Stimulated activated CD4-positive, alpha-beta T cell treated with anti-CD3 and anti-CD28 coated beads, Interleukin-15, amount 100 ng/mL, for 24 hours (primary cell): ENCODE data around the gene CCDC6.
"Not testable (repeated sequence)": the region's sequence is repeated elsewhere in the genome, so short reads cannot be mapped to it uniquely, and the experiment has no call there.

Experiments used
- DNase-seq: peaks from one replicate; pipeline ENCODE4 v3.0.0-alpha.2; 2020

Gene CCDC6

DNA sequence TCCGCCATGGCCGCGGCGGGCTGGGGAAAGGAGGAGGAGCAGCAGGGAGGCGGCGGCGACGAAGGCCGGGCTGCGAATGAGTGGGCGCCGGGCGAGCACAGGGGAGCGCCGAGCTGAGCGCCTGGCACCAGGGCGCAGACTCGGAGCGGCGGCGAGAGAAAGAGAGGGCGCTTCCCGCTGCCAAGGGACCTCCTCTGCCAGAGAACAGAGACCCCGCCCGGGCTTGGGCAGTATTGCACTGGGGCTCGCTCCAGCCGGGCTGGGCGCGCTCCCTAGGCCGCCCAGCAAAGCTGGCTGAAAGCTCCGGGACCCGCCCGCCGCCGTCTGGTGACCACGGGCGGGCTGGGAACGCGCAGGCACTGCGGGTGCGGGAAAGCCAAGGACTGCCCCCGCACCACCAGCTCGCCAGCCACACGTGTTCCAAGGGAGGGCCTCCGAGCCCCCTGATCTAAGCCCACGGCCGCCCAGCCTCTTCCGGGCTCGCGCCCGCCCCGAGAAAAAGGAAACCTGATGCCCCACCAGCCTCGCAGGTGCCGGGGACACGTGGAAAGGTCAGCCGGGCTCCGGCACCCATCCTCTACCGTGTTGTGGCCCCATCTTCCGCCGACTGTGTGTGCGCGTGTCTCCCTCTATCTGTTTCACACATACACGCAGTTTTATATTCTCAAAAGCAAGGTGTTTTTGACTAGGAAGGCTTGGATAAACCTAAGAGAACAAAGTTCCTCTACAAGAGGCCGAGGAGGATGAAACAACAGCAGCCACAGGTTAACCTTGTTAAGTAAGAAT is at the start of gene CCDC6:
Gene CCDC6 (minus strand): TSS at position 140 of the 786 bp plus-strand sequence. CDS start 132 bp downstream, at position 8.
- peak; percentile 95 for DNase-seq

DNA sequence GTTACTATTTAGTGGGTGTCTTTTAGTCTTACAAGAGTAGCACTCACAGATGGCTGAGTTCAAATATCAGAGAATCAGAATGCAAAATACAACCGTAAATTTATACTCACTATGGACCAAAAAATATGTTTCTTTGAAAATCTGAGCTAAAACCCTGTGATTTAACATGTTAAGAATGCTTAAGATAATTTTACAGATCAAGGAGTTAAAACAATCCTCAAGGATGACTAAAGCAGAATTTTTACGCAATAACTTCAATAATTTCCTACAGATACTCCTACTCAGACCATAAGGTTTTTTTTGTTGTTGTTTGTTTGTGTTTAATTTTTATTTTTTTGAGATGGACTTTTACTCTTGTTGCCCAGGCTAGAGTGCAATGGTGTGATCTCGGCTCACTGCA is 47.9 kb upstream of the CCDC6 start:
- no peak for DNase-seq

- not testable (repeated sequence) for DNase-seq
Measured at GRCh38 chr10:59953711-59954110, 47.4 kb upstream of the CCDC6 start.

DNA sequence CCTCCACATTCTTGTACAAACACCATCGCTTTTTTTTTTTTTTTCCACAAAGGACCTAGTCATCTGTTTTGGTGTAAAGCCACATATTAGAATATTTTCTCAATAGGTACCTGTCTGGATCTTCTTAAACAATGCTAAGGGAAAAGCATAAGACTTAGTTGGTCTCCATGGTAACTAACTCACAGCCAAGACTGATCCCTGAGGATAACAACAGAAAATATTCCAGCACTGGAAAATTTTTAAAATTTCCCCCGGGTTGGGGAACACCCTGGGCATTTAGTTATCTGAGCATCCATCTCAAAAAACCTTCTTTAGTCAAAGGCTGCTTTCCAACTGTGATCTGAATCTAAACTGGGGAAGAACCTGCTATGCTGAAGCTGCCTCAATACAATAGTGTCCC is 43.7 kb upstream of the CCDC6 start:
- DNase-seq, result no peak

GRCh38 chr10:59949608-59950007 is 43.3 kb upstream of the CCDC6 start:
- no peak for DNase-seq

DNA sequence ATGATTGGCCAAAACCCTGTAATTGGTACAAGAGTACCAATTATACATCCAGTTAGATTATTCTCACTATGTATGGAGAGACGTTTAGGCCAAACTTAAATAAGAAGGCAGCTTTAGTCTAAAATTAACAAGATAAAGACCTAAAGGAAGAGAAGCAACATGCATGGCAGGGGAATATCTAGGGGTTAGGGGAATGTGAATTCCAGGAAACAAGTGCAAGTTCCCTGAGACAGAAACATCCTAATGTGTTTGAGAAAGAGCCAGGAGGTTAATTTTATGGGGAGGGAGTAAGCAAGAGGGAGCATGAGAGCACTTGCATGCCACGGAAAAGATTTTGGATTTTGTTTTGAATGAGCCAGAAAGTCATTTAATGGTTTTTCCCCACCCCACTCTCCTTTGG is 39.6 kb upstream of the CCDC6 start:
- DNase-seq, result no peak

- DNase-seq, result no peak
Measured at GRCh38 chr10:59945590-59945989, 39.2 kb upstream of the CCDC6 start.

GRCh38 chr10:59944339-59944935 is 38.1 kb upstream of the CCDC6 start:
- no peak for DNase-seq

GRCh38 chr10:59942556-59942955 is 36.2 kb upstream of the CCDC6 start:
- DNase-seq, result no peak

DNA sequence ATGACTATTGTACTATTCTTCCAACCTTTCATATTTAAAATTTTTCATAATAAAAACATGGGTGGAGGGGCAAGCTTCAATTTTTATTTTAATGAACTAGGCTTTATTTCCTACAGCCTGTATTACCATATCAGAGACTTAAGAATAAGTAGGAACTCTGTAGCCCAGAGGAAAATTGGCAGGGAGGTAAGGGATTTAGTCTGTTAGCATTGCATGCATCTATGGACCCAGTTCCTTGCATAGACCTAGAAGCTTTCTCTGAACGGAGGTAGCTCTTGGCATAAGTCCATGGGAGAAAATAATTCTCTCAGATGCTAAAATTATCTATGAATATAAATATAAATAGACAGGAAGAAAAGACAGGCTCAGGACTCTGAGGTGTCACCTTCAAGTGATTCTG is 31.4 kb upstream of the CCDC6 start:
- DNase-seq, result no peak

DNA sequence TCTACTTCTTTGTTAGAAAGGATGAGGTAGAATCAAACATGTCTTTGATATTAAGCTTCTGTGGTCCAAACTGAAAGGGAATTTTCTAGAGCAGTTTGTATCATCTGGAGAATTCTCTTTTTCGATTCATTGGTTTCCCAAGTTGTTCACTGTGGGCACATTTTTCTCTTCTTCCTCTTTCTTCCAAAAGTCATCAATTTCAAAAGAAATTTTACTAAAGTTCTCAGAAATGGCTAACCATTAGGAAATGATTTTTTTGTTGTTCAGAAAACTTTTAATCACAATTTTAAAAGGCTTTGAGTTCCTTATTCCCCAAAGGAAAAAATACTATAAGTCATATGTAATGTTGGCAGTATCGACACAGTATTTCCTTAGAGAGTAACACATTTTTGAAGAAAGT is 28.3 kb upstream of the CCDC6 start:
- DNase-seq, result no peak

- DNase-seq, result not testable (repeated sequence)
Measured at GRCh38 chr10:59930788-59931521, 24.6 kb upstream of the CCDC6 start.

GRCh38 chr10:59926086-59926485 is 19.7 kb upstream of the CCDC6 start:
- DNase-seq, result no peak

GRCh38 chr10:59922907-59923306 is 16.6 kb upstream of the CCDC6 start:
- DNase-seq, result no peak

DNA sequence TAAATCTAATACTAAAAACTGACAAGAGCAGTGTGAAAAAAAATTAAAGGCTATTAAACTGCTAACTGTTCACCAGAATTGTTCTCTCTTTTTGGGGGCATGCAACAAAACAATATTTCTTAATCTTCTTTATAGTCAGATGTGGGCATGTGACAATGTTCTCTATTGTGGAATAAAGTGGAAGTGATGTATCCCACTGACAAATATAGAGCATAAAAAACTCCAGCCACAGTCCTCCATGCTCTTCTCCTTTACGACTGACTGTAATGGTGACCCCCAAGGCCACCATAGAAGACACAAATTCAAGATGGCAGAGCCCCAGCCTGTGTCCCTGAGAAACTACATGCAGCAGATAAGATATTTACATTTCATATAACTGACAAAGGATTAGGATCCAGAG is 11.6 kb upstream of the CCDC6 start:
- DNase-seq, result no peak

DNA sequence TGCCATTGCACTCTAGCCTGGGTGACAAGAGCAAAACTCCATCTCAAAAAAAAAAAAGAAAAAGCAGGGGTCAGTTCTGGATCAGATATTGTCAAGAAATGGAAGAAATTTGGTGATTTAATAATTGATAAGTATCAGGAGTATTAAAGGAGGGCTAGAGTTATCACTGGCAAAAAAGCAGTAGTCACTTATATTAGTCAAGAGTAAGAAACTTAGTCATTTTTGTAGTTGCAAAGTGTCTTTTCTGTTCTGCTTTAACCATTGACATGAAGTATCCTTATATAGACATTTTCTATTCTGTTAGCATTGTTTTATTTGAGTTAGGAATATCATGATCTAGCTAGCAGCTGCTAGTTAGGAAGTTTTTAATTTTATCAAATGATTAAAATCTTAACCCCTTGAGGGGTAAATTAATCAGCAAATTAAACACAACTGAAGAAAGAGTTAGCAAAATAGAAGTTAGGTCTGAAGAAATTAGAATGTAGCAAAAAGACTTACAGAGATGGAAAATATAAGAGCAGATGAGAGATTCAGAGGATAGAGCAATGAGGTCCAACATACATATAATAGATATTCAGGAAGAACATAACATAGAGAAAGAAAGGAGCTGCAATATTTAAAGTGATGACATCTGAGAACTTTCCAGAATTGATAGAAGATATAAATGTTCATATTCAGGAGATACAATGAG is 7.3 kb upstream of the CCDC6 start:
- DNase-seq, result no peak

- DNase-seq, result no peak
Measured at GRCh38 chr10:59910867-59911266, 4.5 kb upstream of the CCDC6 start.

DNA sequence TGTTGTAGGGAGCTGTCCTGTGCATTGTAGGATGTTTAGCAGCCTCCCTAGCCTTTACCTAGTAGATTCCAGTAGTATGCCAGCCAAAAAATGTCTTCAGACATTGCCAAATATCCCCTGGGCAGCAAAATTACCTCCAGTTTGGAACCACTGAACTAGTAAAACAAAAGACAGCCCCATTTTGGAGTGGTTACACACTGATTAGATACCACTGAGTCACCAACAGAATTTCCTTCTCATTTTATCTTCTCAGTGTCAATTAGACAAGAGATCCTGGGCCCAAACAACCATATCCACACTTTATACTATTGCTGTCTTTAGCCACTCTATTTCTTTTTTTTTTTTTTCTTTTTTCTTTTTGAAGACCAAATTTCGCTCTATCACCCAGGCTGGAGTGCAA is 3.5 kb upstream of the CCDC6 start:
- DNase-seq, result no peak

GRCh38 chr10:59908808-59909143 is 2.4 kb upstream of the CCDC6 start:
- no peak for DNase-seq

- DNase-seq, result peak; percentile 68
Measured at GRCh38 chr10:59907918-59908807, 1.8 kb upstream of the CCDC6 start.

DNA sequence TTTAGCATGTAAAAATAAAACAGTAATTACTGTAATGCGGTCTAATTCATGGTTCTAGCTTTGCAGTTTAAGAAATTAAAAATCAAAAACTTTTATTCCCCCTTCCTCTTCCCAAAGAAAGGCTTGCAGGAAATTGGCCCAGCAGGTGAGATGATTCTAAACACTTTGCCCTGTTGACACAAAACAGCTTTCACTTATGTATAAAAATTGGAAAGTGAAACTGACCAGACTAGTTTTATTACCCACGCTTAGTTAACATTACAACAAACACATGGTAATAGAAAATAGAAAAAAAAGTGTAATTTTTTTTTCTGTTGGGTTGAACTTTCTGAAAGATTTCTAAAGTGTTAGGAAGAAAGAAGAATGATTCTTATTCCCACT is 1.2 kb upstream of the CCDC6 start:
- no peak for DNase-seq

DNA sequence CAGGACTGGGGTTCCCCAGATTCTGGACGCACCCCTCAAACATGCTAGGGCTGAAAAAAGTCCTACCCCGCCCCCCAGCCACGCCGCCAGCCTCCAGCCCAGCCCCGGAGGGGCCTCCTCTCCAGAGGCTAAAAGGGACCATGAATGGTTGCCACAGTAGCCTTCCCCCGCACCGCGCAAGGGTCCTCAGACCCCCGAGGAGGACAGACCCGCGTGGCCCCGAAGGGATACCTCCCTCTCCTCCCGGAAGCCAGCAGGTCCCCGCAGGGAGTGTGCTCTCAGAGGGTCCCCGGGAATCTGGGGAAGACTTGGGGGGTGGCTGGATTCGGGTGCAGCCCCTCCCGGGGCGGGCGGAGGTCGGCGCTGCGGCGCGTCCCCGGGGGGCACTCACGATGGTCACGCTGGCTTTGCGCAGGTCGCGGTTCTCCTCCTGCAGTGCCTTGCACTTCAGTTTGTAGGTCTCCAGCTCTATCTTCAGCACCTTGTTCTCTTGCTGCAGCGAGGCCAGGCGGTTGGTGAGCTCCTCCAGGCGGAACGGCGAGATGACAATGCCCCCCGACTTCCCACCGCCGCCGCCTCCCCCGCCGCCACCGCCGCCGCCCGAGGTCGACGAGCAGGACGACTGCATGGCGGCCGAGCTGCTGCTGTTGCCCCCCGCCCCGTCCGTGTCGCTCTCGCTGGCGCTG is 482 bp downstream of the CCDC6 start:
- peak; percentile 46 for DNase-seq
